SH-SY5Y (cell line): ENCODE measurements around the gene C1S.

Experiments
- GATA2 ChIP-seq: IDR thresholded peaks from 2 replicates; pipeline ENCODE4 v1.6.1; 2011; ENCODE audit warnings: mild to moderate bottlenecking, low read depth, low read length
- GATA3 ChIP-seq: IDR thresholded peaks from 2 replicates; pipeline ENCODE4 v1.6.1; 2011; ENCODE audit warnings: low read depth, mild to moderate bottlenecking, low read length, moderate library complexity

- TF ChIP-seq GATA3 = no peak
- TF ChIP-seq GATA2 = no peak
Measured at GRCh38 chr12:7069386-7069785, 8.9 kb downstream of the C1S start.
